HepG2 (cell line): Measurements from ENCODE around the gene PPOX. TPM values are rescaled to one million over a fixed set of nuclear protein-coding genes. Genes with fewer than 3 reads are reported as not detected.

Experiments used
- CBX1 ChIP-seq: IDR thresholded peaks from one replicate; pipeline ENCODE4 v1.6.1; 2016; ENCODE audit warnings: antibody characterized with exemption, low read depth
- EP300 ChIP-seq, 3 experiments: sonication (generic) in 1 of 3; formaldehyde crosslinking in 1 of 3; IDR thresholded peaks; 2 replicates each; pipeline versions ENCODE4 v1.5.1 to v1.6.1; 2011 to 2020; ENCODE audit warnings: low read depth in 2 of 3, low read length in 2 of 3, borderline replicate concordance in 1 of 3, improper control_type of control experiment in 1 of 3, mild to moderate bottlenecking in 1 of 3, missing genetic modification reagents in 1 of 3, moderate library complexity in 1 of 3
- GABPA ChIP-seq, 2 experiments: IDR thresholded peaks; 2 replicates each; pipeline ENCODE4 v1.6.1; 2011 to 2016; ENCODE audit warnings: low read depth in 2 of 2, low read length in 1 of 2, missing biosample characterization in 1 of 2, missing genetic modification characterization in 1 of 2
- KDM3A ChIP-seq: IDR thresholded peaks from 2 replicates; pipeline ENCODE4 v1.6.1; 2018; ENCODE audit warnings: low read depth, missing compliant biosample characterization
- KLF6 ChIP-seq: IDR thresholded peaks from 2 replicates; pipeline ENCODE4 v1.8.0; 2016; ENCODE audit warnings: missing biosample characterization, missing genetic modification reagents
- MTF2 ChIP-seq: sonication (generic); formaldehyde crosslinking; IDR thresholded peaks from 2 replicates; pipeline ENCODE4 v1.5.0; 2020; ENCODE audit warnings: missing genetic modification reagents, borderline replicate concordance
- SP1 ChIP-seq, 2 experiments: fragments of 450-650 bp in 1 of 2; sonication (generic) in 1 of 2; formaldehyde crosslinking in 1 of 2; IDR thresholded peaks; 2 replicates each; pipeline versions ENCODE4 v1.4.0 to v1.6.1; 2016 to 2020; ENCODE audit warnings: missing genetic modification reagents in 1 of 2
- STAT5B ChIP-seq: sonication (generic); formaldehyde crosslinking; IDR thresholded peaks from 2 replicates; pipeline ENCODE4 v1.4.0; 2020; ENCODE audit warnings: missing genetic modification reagents
- SYNCRIP ChIP-seq: fragments of 200-400 bp; formaldehyde crosslinking; IDR thresholded peaks from 2 replicates; pipeline ENCODE4 v1.6.1; 2018; ENCODE audit warnings: mild to moderate bottlenecking, low read depth, low read length; ENCODE audit not compliant: insufficient read depth
- YY1 ChIP-seq: IDR thresholded peaks from 2 replicates; pipeline ENCODE4 v1.6.1; 2011; ENCODE audit warnings: low read length, low read depth, moderate library complexity, mild to moderate bottlenecking; ENCODE audit not compliant: insufficient read depth, insufficient replicate concordance
- ZIK1 ChIP-seq: sonication (generic); formaldehyde crosslinking; IDR thresholded peaks from 2 replicates; pipeline ENCODE4 v1.5.0; 2020; ENCODE audit warnings: mild to moderate bottlenecking, low read depth, missing genetic modification reagents, borderline replicate concordance
- ZKSCAN5 ChIP-seq: sonication (generic); formaldehyde crosslinking; IDR thresholded peaks from 2 replicates; pipeline ENCODE4 v1.5.1; 2020; ENCODE audit warnings: mild to moderate bottlenecking, missing genetic modification reagents
- ZNF230 ChIP-seq: sonication (generic); formaldehyde crosslinking; IDR thresholded peaks from 2 replicates; pipeline ENCODE4 v1.4.0; 2020; ENCODE audit warnings: mild to moderate bottlenecking, missing genetic modification reagents
- ZNF589 ChIP-seq: sonication (generic); formaldehyde crosslinking; conservative IDR thresholded peaks from 2 replicates; pipeline ENCODE4 v1.8.0; 2022; ENCODE audit warnings: mild to moderate bottlenecking, moderate library complexity, missing genetic modification reagents
- polyA plus RNA-seq, 8 experiments: library from polyadenylated mRNA; depleted of rRNA in 3 of 8; stranded (reverse) in 7 of 8; unstranded in 1 of 8; fragments of >200 nt; fragmentation: Illumina TruSeq in 4 of 8; extraction: Trizol in 4 of 8; gene quantifications; 2 replicates each; pipeline versions ENCODE4 v1.2.1 to v1.2.3, GENCODE V29; 2011 to 2016; ENCODE audit warnings: low read depth in 4 of 8, missing spikeins in 1 of 8, mixed read lengths in 1 of 8; ENCODE audit not compliant: insufficient read depth in 1 of 8
- total RNA-seq, 5 experiments: library from RNA; depleted of rRNA; stranded (reverse); fragments of >200 nt; fragmentation: Illumina TruSeq; extraction: Trizol; gene quantifications; 2 replicates each; pipeline ENCODE4 v1.2.3, GENCODE V29; 2016; ENCODE audit warnings: low read depth in 1 of 5
- TF ChIP-seq, protein P1 (sequence below): sonication (generic); formaldehyde crosslinking; IDR thresholded peaks from 2 replicates; pipeline ENCODE4 v1.5.0; 2020; ENCODE audit warnings: mild to moderate bottlenecking, missing genetic modification reagents
- TF ChIP-seq, protein P2 (sequence below): sonication (generic); formaldehyde crosslinking; IDR thresholded peaks from 2 replicates; pipeline ENCODE4 v1.8.0; 2022; ENCODE audit warnings: missing genetic modification reagents, mild to moderate bottlenecking, borderline replicate concordance
- TF ChIP-seq, protein P3 (sequence below): sonication (generic); formaldehyde crosslinking; IDR thresholded peaks from 2 replicates; pipeline ENCODE4 v1.9.0; 2022; ENCODE audit warnings: missing genetic modification reagents, mild to moderate bottlenecking, borderline replicate concordance
- TF ChIP-seq, protein P4 (sequence below): sonication (generic); formaldehyde crosslinking; IDR thresholded peaks from 2 replicates; pipeline ENCODE4 v1.5.1; 2020; ENCODE audit warnings: missing genetic modification reagents, mild to moderate bottlenecking, borderline replicate concordance
- TF ChIP-seq, protein P5 (sequence below): sonication (generic); formaldehyde crosslinking; IDR thresholded peaks from 2 replicates; pipeline ENCODE4 v1.4.0; 2020; ENCODE audit warnings: missing genetic modification reagents

Gene PPOX
- total and polyA plus RNA-seq, 2 of the 13 experiments (the other 11 are each of a cell fraction or from before 2014, with no cell fraction given), result 15.5 to 27.7 TPM

DNA sequence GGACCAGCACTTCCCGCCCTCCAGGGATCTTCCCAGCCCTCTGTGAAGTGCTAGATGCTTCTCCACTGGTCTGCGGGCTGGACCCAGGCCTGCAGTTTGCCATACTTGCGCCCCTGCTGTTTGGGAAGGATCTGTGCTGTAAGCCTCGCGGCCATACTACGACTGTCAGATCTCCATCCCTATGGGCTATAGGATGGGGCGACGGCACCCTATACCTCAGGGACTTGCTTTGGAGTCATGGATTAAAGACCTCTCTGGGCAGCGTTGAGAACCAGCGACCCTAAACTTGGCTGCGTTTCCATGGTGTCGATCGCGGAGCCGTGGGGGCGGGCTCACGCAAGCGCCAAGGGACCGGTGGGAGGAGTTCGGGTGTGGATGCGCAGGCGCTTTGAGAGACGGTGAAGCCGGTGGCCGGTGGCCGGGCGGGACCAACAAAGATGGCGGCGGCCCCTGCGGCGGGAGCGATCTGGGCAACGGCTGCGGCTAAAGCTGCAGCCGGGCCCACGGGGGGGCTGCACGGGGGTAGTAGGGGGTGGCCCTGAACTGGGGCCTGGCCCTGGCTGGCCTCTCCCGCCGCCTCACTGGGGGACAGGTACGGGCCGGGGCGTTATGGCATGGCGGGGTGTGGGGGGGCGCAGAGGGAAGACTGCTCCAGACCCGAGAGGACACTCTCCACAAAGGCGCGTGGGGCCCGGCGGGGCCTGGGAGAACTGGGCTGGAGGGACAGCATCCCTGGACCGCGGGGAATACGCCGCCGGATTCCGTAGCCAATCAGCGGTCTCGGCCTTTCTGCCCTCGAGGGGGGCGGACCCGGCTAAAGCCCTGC is 6.9 kb upstream of the PPOX start, which contains the start of gene USP21 (continued):
- TF ChIP-seq, protein P1, sequence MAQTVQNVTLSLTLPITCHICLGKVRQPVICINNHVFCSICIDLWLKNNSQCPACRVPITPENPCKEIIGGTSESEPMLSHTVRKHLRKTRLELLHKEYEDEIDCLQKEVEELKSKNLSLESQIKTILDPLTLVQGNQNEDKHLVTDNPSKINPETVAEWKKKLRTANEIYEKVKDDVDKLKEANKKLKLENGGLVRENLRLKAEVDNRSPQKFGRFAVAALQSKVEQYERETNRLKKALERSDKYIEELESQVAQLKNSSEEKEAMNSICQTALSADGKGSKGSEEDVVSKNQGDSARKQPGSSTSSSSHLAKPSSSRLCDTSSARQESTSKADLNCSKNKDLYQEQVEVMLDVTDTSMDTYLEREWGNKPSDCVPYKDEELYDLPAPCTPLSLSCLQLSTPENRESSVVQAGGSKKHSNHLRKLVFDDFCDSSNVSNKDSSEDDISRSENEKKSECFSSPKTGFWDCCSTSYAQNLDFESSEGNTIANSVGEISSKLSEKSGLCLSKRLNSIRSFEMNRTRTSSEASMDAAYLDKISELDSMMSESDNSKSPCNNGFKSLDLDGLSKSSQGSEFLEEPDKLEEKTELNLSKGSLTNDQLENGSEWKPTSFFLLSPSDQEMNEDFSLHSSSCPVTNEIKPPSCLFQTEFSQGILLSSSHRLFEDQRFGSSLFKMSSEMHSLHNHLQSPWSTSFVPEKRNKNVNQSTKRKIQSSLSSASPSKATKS (CRISPR knock-in tag), result no peak
- no peak for TF ChIP-seq ZKSCAN5 (CRISPR knock-in tag)
- TF ChIP-seq, protein P2, sequence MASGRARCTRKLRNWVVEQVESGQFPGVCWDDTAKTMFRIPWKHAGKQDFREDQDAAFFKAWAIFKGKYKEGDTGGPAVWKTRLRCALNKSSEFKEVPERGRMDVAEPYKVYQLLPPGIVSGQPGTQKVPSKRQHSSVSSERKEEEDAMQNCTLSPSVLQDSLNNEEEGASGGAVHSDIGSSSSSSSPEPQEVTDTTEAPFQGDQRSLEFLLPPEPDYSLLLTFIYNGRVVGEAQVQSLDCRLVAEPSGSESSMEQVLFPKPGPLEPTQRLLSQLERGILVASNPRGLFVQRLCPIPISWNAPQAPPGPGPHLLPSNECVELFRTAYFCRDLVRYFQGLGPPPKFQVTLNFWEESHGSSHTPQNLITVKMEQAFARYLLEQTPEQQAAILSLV (CRISPR knock-in tag), result no peak
- TF ChIP-seq, protein P3, sequence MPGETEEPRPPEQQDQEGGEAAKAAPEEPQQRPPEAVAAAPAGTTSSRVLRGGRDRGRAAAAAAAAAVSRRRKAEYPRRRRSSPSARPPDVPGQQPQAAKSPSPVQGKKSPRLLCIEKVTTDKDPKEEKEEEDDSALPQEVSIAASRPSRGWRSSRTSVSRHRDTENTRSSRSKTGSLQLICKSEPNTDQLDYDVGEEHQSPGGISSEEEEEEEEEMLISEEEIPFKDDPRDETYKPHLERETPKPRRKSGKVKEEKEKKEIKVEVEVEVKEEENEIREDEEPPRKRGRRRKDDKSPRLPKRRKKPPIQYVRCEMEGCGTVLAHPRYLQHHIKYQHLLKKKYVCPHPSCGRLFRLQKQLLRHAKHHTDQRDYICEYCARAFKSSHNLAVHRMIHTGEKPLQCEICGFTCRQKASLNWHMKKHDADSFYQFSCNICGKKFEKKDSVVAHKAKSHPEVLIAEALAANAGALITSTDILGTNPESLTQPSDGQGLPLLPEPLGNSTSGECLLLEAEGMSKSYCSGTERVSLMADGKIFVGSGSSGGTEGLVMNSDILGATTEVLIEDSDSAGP, result peak; percentile 60; the same call in 1 of the 2 replicates
- 0 out of 2 replicates have a peak, but pooled peaks have one; percentile 41 for TF ChIP-seq KLF6
- no peak for TF ChIP-seq EP300 (IDR thresholded peaks at IDR 0.05; ENCODE audit: low read depth in 2 of 2, low read length in 2 of 2)
- TF ChIP-seq EP300 (CRISPR knock-in tag; IDR thresholded peaks at IDR 0.05; ENCODE audit: borderline replicate concordance), result no peak
- TF ChIP-seq STAT5B (CRISPR knock-in tag), result no peak
- TF ChIP-seq ZIK1 (CRISPR knock-in tag), result no peak
- TF ChIP-seq, protein P4, sequence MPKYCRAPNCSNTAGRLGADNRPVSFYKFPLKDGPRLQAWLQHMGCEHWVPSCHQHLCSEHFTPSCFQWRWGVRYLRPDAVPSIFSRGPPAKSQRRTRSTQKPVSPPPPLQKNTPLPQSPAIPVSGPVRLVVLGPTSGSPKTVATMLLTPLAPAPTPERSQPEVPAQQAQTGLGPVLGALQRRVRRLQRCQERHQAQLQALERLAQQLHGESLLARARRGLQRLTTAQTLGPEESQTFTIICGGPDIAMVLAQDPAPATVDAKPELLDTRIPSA (CRISPR knock-in tag), result no peak
- no peak for TF ChIP-seq CBX1
- TF ChIP-seq GABPA (IDR thresholded peaks at IDR 0.05; ENCODE audit: low read depth, low read length), result no peak
- TF ChIP-seq GABPA (CRISPR knock-in tag; IDR thresholded peaks at IDR 0.05; ENCODE audit: low read depth), result peak; percentile 54; the same call in 1 of the 2 replicates
- no peak for TF ChIP-seq MTF2 (CRISPR knock-in tag)
- peak; percentile 98 for TF ChIP-seq YY1
- TF ChIP-seq ZNF230, result 0 out of 2 replicates have a peak, but pooled peaks have one; percentile 31
- TF ChIP-seq KDM3A (CRISPR knock-in tag), result peak; percentile 21; the same call in 1 of the 2 replicates
- no peak for TF ChIP-seq ZNF589
- no peak for TF ChIP-seq SYNCRIP
- TF ChIP-seq SP1 (IDR thresholded peaks at IDR 0.05), result no peak
- TF ChIP-seq SP1 (CRISPR knock-in tag; IDR thresholded peaks at IDR 0.05), result peak; percentile 75
- TF ChIP-seq, protein P5, sequence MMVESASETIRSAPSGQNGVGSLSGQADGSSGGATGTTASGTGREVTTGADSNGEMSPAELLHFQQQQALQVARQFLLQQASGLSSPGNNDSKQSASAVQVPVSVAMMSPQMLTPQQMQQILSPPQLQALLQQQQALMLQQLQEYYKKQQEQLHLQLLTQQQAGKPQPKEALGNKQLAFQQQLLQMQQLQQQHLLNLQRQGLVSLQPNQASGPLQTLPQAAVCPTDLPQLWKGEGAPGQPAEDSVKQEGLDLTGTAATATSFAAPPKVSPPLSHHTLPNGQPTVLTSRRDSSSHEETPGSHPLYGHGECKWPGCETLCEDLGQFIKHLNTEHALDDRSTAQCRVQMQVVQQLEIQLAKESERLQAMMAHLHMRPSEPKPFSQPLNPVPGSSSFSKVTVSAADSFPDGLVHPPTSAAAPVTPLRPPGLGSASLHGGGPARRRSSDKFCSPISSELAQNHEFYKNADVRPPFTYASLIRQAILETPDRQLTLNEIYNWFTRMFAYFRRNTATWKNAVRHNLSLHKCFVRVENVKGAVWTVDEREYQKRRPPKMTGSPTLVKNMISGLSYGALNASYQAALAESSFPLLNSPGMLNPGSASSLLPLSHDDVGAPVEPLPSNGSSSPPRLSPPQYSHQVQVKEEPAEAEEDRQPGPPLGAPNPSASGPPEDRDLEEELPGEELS, result no peak
